Measurements from ENCODE around the gene GIGYF2. TPM values are rescaled to one million over a fixed set of nuclear protein-coding genes. Genes with fewer than 3 reads are reported as not detected.
A peak's percentile ranks its signal among the peaks of the same experiment; 100 is the strongest.

The GIGYF2 gene
- total RNA-seq, 1 donor from 2014 or later, result 72.3 TPM

DNA sequence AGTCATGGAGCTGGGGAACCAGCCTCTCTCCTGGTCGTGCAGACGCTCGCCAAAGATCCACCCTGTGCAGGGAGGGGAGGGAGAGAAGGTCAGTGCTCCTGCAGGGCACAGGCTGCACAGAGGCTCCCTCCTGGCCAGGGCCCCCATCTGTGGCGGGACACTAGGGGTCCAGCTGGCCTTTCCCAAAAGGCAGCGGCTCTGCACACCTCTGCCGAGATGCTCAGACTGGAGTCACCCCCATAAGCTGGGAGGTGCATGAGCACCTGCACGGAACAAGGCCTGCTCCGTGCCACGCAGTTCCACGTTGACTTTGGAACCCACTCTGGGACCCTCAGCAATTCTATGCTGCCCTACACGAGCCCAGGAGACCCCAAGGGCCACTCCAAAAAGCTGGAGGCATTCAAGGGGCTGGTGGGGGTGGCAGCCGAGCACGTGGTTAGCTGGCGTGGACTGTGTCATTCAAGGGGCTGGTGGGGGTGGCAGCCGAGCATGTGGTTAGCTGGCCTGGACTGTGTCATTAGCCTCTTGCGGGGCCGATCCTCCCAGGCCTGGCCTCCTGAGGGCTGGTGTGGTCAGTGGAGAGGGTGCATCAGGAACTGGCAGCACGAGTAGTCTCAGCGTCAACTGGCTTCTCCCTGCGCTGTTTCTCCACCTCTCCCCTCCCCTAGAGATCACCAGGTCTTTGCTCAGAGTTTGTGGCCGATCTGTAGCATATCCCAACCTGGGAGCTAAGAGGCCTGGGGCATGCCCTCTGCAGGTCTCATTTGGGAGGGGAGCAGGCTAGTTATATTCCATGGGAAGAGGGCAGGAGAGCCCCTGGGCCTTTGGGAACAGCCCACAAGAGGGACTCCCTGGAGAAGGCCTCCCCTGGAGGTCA is 182.7 kb downstream of the GIGYF2 start:
- no peak overlapping the region for H3K4me3 Mint-ChIP-seq (ENCODE audit: low read depth)

DNA sequence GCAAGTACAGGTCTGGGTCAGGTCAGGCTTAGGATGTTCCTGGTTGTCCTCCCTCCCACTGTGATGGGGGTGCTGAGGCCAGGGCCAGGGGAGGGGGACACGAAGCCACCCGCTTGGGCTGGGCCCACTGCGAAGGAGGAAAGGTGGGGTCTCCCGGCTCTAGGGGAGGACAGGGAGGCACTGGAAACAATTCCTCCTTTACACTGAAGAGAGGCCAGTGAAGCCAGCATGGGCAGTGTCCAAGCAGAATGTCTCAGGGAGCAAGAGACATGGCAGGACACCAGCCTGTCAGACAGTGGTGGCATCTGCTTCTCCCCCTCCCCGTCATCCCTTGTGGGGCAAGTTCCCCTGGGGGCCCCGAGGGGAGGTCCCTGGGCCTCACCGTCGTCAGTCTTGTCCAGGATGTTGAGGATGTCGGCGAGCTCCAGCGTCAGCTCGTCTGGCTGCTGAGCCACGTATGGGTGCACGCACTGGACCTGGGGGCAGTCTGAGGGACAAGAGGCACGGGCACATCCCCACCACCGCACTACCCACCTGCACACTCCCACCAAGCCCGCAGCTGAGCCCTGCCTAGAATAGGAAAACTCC is 183.7 kb downstream of the GIGYF2 start:
- H3K36me3 Mint-ChIP-seq (ENCODE audit: insufficient read depth), result no peaks in the 10 kb centered on the region
- H3K4me1 Mint-ChIP-seq (ENCODE audit: low read depth), result no peaks in the 10 kb centered on the region
- no peaks in the 10 kb centered on the region for H3K9me3 Mint-ChIP-seq (ENCODE audit: low read depth)
- peaks cover 7% of the 10 kb centered on the region for H3K27me3 Mint-ChIP-seq
- H3K4me3 Mint-ChIP-seq (ENCODE audit: low read depth), result no peak overlapping the region
- TF ChIP-seq, protein P1, sequence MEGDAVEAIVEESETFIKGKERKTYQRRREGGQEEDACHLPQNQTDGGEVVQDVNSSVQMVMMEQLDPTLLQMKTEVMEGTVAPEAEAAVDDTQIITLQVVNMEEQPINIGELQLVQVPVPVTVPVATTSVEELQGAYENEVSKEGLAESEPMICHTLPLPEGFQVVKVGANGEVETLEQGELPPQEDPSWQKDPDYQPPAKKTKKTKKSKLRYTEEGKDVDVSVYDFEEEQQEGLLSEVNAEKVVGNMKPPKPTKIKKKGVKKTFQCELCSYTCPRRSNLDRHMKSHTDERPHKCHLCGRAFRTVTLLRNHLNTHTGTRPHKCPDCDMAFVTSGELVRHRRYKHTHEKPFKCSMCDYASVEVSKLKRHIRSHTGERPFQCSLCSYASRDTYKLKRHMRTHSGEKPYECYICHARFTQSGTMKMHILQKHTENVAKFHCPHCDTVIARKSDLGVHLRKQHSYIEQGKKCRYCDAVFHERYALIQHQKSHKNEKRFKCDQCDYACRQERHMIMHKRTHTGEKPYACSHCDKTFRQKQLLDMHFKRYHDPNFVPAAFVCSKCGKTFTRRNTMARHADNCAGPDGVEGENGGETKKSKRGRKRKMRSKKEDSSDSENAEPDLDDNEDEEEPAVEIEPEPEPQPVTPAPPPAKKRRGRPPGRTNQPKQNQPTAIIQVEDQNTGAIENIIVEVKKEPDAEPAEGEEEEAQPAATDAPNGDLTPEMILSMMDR (IDR thresholded peaks at IDR 0.05; ENCODE audit: unreplicated experiment), result no peak
- H3K27ac Mint-ChIP-seq, result no peak overlapping the region
- no peak for DNase-seq (ENCODE audit: low spot score, unreplicated experiment)

More for the DNA sequence above, 182.7 kb downstream of the GIGYF2 start:
- TF ChIP-seq, protein P1 (IDR thresholded peaks at IDR 0.05; ENCODE audit: unreplicated experiment), result no peak
- H3K27me3 Mint-ChIP-seq, result peaks cover 15% of the 10 kb centered on the region
- H3K4me1 Mint-ChIP-seq (ENCODE audit: low read depth), result no peaks in the 10 kb centered on the region
- H3K36me3 Mint-ChIP-seq (ENCODE audit: insufficient read depth), result no peaks in the 10 kb centered on the region
- no peak for DNase-seq (ENCODE audit: low spot score, unreplicated experiment)
- peak overlapping the region; percentile 43 for H3K27ac Mint-ChIP-seq
- no peaks in the 10 kb centered on the region for H3K9me3 Mint-ChIP-seq (ENCODE audit: low read depth)

DNA sequence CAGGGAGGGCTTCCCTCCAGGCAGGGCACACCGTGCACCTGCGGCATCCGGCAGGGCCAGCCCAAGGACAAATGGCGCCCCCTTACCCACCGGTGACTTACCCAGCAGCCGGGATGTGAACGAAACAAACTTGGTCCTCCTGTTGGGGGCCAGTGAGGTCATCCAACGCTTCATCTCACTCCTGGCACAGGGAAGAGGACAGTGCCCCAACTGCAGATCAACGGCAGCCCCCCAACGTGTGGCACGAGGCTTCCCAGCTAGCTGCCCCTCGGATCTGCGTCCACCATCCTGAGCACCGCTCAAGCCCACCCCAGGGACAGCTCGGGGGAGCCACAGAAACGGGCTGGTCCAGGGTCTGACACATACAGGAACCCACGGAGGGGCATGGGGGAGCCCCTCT is 185.0 kb downstream of the GIGYF2 start:
- Mint-ChIP-seq H3K9me3 (ENCODE audit: low read depth) (no peaks in the 10 kb centered on the region), H3K27me3 (peaks cover 7% of the 10 kb centered on the region), H3K36me3 (ENCODE audit: insufficient read depth) (no peaks in the 10 kb centered on the region), H3K27ac (no peak overlapping the region), H3K4me1 (ENCODE audit: low read depth) (no peaks in the 10 kb centered on the region), H3K4me3 (ENCODE audit: low read depth) (no peak overlapping the region)
- TF ChIP-seq, protein P1 (IDR thresholded peaks at IDR 0.05; ENCODE audit: unreplicated experiment), result no peak
- DNase-seq (ENCODE audit: low spot score, unreplicated experiment), result no peak

DNA sequence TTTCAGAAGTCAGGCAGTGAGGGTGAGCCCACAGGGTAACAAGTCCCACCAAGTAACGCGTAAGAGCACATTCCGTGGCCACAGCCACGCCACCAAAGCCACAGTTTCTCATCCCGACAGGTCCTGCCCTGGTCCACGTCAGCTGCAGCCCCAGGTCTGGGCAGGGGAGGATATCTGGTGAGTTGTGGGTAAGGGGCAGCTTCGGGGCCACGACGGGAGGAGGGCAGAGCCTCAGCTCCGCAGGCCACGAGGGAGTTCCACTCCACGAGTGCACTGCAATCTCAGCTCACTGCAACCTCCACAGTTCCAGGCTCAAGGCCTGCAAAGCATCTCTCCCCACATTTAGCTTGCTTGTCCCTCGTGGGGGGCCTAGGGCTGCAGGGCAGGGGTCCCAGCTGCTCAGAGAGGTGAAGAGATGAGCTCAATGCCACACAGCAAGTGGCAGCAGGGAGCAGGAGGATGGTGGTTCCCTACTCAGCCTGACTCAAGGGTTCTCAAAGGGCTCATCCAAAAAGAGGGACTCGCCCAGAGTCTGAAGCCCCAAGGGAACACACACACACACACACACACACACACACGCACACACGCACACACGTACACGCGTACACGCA is 185.5 kb downstream of the GIGYF2 start:
- Mint-ChIP-seq H3K27me3 (peaks cover 8% of the 10 kb centered on the region), H3K9me3 (ENCODE audit: low read depth) (no peaks in the 10 kb centered on the region), H3K27ac (no peak overlapping the region), H3K4me1 (ENCODE audit: low read depth) (no peaks in the 10 kb centered on the region), H3K4me3 (ENCODE audit: low read depth) (no peak overlapping the region), H3K36me3 (ENCODE audit: insufficient read depth) (no peaks in the 10 kb centered on the region)
- TF ChIP-seq, protein P1 (IDR thresholded peaks at IDR 0.05; ENCODE audit: unreplicated experiment), result no peak
- no peak for DNase-seq (ENCODE audit: low spot score, unreplicated experiment)

DNA sequence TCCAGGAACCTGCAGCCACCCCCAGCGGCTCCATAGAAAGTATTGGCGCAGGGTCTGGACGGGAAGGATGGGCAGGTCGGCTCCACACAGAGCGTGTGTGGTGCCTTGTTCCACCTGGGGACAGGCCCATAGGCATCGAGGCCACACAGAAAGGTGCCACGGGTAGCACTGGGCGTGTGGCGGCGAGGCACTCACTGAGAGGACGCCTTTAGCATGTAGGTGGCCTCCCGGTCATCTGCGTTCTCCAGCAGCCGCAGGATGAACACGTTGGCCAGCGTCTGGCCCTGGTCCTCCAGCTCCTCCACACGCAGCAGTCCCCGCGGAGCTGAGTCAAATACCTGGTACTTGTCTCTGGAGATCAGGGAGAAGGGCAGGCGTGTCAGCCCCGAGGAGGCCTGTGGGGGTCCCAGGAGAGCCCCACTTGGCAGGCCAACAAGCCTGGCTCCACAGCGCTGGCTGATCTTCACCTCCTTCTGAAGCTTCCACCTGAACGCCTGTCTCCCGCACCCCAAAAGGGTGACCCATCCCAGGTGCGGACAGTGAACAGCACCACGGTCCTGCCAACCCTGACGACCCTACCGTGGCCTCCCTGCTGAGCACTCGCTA is 186.1 kb downstream of the GIGYF2 start:
- peaks cover 4% of the 10 kb centered on the region for H3K27me3 Mint-ChIP-seq
- no peak overlapping the region for H3K27ac Mint-ChIP-seq
- TF ChIP-seq, protein P1 (IDR thresholded peaks at IDR 0.05; ENCODE audit: unreplicated experiment), result no peak
- H3K9me3 Mint-ChIP-seq (ENCODE audit: low read depth), result no peaks in the 10 kb centered on the region
- no peaks in the 10 kb centered on the region for H3K4me1 Mint-ChIP-seq (ENCODE audit: low read depth)
- H3K36me3 Mint-ChIP-seq (ENCODE audit: insufficient read depth), result no peaks in the 10 kb centered on the region
- no peak overlapping the region for H3K4me3 Mint-ChIP-seq (ENCODE audit: low read depth)
- DNase-seq (ENCODE audit: low spot score, unreplicated experiment), result no peak
